GM21737 (cell line): Measurements from ENCODE around the gene OR1S1.
"Not testable (repeated sequence)": the region's sequence is repeated elsewhere in the genome, so short reads cannot be mapped to it uniquely, and the experiment has no call there.

Experiments
- ATAC-seq: cut with Tn5 transposase; IDR thresholded peaks from one replicate; pipeline ENCODE4 v1.9.1; 2021; ENCODE audit warnings: mild to moderate bottlenecking, moderate library complexity; ENCODE audit not compliant: unreplicated experiment

The OR1S1 gene

DNA sequence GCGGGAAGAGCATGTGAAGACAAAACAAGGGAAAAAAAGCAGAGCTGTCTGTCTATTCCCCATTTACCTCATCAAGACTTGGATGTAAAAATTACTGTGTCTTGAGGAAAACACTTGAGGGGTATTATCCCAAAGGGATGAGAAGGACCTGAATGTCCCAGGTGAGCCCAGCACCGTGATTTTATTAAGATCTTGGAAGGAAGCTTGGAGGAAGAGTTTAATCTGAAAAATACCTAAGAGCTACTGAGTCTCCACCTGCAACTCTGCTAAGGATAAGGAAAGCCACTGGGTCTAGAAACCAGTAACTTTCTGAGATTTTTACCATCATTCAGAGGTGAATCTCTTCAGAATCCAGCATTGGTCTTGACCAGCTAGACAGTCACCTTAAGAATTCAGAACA is at the start of gene OR1S1:
TSS of gene OR1S1 (plus strand) at position 301 of the 400 bp plus-strand sequence.
- not testable (repeated sequence) for ATAC-seq

DNA sequence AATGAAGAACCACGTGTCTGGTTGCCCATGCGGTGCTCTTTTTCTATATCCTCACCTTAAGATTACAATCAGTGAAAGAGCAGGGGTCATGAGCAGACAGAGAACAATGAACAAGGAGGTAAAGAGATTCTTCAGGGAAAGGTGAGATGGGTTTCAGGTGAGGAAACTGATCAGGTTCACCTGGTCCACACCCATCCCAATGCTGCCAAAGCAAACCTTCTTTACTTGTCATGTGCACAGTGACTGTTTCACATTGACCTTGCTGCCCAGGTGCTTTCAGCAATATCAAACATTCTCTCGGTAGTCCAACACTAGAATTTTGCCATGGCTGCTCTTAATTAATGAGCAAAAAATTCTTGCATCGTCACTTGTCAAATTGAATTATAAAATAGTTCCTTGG is 48.1 kb upstream of the OR1S1 start:
- no peak for ATAC-seq

DNA sequence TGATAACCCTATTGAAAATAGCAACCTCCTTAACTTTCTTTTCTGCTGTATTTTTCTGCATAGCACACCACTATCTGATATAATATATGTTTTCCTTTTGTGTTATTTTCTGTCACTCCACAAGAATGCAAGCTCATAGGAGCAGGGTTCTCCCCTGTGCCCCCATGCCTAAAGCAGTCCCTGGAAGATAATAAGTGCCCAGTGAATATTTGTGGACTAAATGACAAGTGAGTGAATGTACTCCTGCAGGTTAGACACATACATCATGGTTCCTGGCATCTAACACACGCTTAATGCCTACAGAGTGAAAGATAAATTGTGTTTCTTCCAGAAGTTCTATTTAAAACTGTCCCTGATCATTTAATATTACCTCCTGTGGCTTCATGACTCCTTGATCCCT is 47.5 kb upstream of the OR1S1 start:
- no peak for ATAC-seq

DNA sequence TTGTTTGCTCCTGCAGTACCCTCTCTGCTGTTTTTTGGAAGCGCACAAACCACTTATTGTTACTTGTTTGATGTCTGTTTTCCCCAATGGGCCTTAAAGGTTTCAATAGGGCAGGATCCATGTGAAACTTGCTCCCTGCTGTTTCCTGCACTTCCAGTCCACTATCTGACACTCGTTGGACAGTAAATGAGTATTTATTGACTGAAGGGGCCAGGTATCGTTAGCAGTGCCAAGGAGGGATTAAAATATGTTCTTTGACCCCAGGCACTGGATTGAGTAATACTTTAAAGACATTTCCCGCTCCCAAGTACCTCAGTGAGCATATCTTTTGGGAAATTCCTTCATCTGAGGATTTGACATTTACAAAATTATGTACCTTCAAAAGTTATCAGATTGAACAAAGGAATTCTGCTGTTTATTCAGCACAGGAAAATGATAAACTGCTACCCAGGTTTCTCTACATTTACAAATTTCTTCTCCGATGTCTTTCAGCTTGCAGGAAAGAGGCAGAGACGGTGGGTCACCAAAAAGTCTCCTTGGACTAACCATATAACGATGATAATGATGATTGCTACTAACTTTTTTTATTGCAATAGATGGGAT is 46.9 kb upstream of the OR1S1 start:
- no peak for ATAC-seq

DNA sequence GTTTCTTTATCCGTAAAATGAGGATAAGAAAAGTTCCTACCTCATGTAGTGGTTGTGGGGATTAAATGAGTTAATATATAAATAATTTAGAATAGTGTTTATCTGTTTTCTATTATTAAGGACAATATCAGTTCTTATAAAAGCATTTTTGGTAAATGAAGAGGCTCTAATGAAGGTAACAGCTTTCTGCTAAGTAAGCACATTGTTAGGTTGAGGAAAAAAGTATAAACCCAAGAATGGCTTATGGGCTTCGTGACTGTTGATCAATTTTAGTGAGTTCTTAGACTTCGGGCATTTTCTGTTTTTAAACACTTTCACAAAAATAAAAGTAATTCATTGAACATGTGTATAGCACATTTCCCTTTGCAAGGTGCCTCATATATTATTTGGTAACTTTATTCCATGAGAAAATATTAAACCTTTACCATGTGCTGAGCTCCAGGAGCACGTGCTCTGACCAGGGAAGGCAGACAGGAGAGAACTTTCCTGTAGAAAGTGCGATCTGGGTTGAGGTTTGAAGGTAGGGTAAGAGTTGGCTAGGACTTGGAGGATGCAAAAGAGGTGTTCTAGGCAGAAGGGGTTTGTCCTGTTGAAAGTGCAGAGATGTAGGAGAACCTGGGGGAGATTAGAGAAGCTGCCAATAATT is 35.0 kb upstream of the OR1S1 start:
- no peak for ATAC-seq

DNA sequence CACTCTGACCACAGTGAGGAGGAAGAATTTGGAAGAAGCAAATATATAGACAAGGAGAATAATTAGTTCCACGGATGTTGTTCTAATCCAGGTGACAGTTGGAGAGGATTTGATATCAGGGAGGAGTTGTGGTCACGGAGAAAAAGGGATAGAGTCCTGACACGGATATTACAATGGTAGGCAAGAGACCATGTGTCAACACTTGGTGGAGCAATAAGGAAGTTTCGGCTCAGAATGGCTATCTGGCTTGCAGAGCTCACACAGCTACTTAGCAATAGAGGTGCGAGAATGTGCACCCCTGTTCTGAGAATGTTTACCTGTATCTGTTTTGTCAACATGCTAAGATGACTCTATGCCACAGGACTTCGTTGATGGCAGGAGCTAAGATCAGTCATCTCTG is 34.1 kb upstream of the OR1S1 start:
- no peak for ATAC-seq

- ATAC-seq = no peak
Measured at GRCh38 chr11:58179648-58180047, 32.9 kb upstream of the OR1S1 start.

DNA sequence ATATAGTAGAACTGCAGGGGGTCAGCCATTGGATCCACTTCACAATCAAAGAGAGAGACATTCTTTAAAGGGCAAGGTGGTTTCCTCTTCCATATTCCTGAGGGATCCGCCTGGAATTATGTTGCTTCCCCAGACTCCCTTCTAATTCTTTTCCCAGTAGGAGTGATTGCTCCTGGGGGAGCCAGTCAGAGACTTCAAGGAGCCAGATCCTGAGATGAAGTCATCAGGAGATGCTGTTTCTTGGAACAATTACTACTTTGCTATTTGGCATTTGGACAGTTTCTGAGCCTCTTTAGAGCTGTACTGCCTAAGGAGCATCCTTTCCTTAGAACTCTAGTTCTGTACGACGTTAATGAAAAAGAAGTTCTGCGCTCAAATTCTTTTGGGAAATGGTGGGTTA is 25.6 kb upstream of the OR1S1 start:
- no peak for ATAC-seq

DNA sequence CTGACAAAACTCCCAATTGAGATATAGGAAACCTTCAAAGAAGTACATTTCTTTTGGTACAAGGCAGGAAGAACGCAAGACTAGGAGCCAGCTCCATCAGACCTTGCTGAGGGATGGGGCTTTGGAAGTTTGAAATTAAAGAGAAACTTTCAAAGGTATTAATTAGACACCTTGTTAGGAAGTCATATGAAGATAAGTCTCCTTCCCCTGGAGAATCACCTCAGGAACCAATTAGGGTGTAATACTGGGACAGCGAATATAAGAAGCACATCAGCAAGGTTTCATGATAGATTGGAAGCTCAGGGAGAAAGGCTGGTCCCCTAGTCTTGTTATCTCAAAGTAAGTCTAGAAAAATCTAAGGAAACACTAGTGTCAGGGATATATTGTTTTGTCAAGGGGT is 23.8 kb upstream of the OR1S1 start, which contains the start of gene OR9Q2:
TSS of gene OR9Q2 (plus strand) at position 301 of the 400 bp plus-strand sequence. CDS start 1,421 bp downstream, outside the sequence.
- no peak for ATAC-seq

GRCh38 chr11:58192229-58192628 is 20.3 kb upstream of the OR1S1 start:
- ATAC-seq = no peak

DNA sequence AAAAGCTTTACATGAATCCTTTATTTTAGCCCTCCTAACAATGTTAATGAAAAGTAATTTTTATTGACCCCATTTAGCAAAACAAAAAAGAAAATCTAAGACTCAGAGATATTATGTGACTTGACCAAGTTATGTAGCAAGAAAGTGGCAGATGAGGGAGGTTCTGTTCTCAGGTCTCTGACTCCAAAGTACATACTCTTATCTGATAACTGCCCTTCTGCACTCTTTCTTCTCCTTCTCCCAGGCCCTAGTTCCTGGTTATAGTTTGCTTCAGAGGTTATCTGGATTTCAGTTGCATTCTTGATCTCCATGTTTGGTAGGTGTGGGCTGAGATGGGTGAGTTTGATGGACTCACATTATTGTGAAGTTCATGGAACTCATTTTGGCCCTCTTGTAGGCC is 19.1 kb upstream of the OR1S1 start:
- ATAC-seq = no peak

- ATAC-seq = no peak
Measured at GRCh38 chr11:58195939-58196338, 16.6 kb upstream of the OR1S1 start.

GRCh38 chr11:58199271-58199670 is 13.2 kb upstream of the OR1S1 start:
- no peak for ATAC-seq

GRCh38 chr11:58204042-58204441 is 8.5 kb upstream of the OR1S1 start, which contains the start of gene OR1S2:
TSS of gene OR1S2 (minus strand) at chr11:58204142. CDS start at chr11:58204142, 0 bp downstream.
- ATAC-seq = no peak

DNA sequence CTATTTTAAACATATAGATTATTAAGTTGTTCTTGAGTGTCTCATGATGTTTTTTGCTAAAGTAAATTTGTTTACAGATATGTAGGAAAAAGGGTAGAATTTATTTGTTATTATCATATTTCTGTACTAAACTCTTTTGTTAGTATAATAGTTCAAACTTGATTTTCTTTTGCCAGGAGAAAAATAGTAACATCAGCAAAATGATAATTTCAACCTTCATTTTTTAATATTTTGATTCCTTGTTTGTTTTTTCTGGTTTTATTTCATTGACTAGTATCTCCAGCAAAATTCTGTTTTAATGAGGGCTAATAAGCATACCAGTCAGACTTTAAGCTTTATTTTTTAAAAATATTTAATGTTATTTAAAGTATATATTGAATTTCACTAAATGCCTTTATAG is 4.0 kb downstream of the OR1S1 start:
- no peak for ATAC-seq

DNA sequence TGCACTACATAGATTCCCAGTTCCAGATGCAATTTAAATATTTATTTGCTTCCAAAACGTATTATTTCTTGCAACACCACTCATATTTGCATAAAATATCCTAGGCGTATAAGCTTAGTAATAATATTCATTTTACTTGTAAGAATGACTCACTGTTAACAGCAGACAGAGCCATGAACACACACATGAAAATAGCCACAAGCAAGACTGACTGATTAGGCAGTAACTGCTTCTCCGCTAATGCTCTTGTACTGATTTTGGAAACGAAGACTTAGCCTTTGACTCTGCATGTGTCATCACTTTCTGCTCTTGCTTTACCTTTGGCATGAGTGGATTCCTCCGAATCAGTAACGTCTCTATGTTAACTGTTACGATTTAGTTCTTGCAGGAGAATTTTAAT is 10.2 kb downstream of the OR1S1 start:
- no peak for ATAC-seq

DNA sequence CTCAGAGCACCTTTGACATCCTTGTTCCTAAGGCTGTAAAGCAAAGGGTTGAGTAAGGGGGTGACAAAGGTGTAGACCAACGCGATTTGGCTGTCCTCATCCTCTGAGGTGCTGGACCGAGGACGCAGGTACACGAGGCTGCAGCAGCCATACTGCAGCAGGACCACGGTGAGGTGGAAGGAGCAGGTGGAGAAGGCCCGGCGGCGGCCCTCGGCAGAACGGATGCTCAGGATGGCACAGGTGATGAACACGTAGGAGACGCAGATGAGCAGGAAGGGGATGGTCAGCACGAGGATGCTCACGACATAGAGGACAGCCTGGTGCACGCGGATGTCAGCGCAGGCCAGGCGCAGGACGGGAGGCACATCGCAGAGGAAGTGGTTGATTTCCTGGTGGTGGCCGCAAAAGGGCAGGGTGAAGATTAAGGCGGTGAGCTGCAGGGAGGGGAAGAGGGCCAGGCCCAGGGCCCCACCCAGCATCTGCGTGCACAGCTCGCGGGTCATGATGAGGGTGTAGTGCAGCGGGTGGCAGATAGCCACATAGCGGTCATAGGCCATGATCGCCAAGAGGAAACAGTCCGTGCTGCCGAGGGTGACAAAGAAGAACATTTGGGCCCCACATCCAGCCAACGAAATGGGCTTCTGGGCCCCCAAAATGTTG is 15.6 kb downstream of the OR1S1 start:
- ATAC-seq = no peak

- no peak for ATAC-seq
Measured at GRCh38 chr11:58243954-58244353, 31.4 kb downstream of the OR1S1 start.

GRCh38 chr11:58254936-58255335 is 42.4 kb downstream of the OR1S1 start:
- ATAC-seq = no peak

- no peak for ATAC-seq
Measured at GRCh38 chr11:58259983-58260382, 47.5 kb downstream of the OR1S1 start.
